SK-N-SH treated with all-trans-retinoic acid at 6 μM for 48 hours (cell line): ENCODE results near the gene MACROD1.
"Not testable (repeated sequence)": the region's sequence is repeated elsewhere in the genome, so short reads cannot be mapped to it uniquely, and the experiment has no call there.

Source experiments
- ATAC-seq: fragments of 200-7000 bp; cut with Tn5 transposase; 3 replicates; pipeline ENCODE4 v1.9.1; 2020; ENCODE audit warnings: mild to moderate bottlenecking, moderate library complexity
- ARNTL ChIP-seq: fragments of 450-650 bp; formaldehyde crosslinking; IDR thresholded peaks from 2 replicates; pipeline ENCODE4 v1.5.0; 2020; ENCODE audit warnings: low read depth, mild to moderate bottlenecking, moderate library complexity, borderline replicate concordance
- CSDC2 ChIP-seq: fragments of 250-450 bp; sonication (Bioruptor Pico); IDR thresholded peaks from 2 replicates; pipeline ENCODE4 v1.5.0; 2020; ENCODE audit warnings: mild to moderate bottlenecking, moderate library complexity
- ESRRG ChIP-seq: fragments of 250-450 bp; sonication (Bioruptor Pico); IDR thresholded peaks from 2 replicates; pipeline ENCODE4 v1.6.1; 2021; ENCODE audit warnings: mild to moderate bottlenecking
- GLIS3 ChIP-seq: fragments of 250-450 bp; sonication (Bioruptor Pico); IDR thresholded peaks from 2 replicates; pipeline ENCODE4 v1.5.0; 2020; ENCODE audit warnings: mild to moderate bottlenecking, moderate library complexity
- ISL1 ChIP-seq: fragments of 250-450 bp; sonication (Bioruptor Pico); IDR thresholded peaks from 2 replicates; pipeline ENCODE4 v2.1.2; 2022; ENCODE audit warnings: mild to moderate bottlenecking, moderate library complexity
- OSR1 ChIP-seq: fragments of 250-450 bp; sonication (Bioruptor Pico); IDR thresholded peaks from 2 replicates; pipeline ENCODE4 v1.8.0; 2022; ENCODE audit warnings: moderate library complexity, mild to moderate bottlenecking, inconsistent platforms
- PPARA ChIP-seq: fragments of 250-450 bp; sonication (Bioruptor Pico); IDR thresholded peaks from 2 replicates; pipeline ENCODE4 v1.5.0; 2020; ENCODE audit warnings: mild to moderate bottlenecking, borderline replicate concordance
- SNAI2 ChIP-seq: fragments of 250-450 bp; sonication (Bioruptor Pico); IDR thresholded peaks from 2 replicates; pipeline ENCODE4 v1.5.0; 2020; ENCODE audit warnings: mild to moderate bottlenecking, moderate library complexity
- TOX ChIP-seq: fragments of 250-450 bp; sonication (Bioruptor Pico); IDR thresholded peaks from 2 replicates; pipeline ENCODE4 v1.8.0; 2021; ENCODE audit warnings: mild to moderate bottlenecking, moderate library complexity, borderline replicate concordance
- ZFP3 ChIP-seq: fragments of 250-450 bp; sonication (Bioruptor Pico); IDR thresholded peaks from 2 replicates; pipeline ENCODE4 v1.5.0; 2020; ENCODE audit warnings: mild to moderate bottlenecking, moderate library complexity
- ZFP30 ChIP-seq: fragments of 450-650 bp; formaldehyde crosslinking; IDR thresholded peaks from 2 replicates; pipeline ENCODE4 v1.5.0; 2022; ENCODE audit warnings: mild to moderate bottlenecking, moderate library complexity
- ZNF565 ChIP-seq: fragments of 450-650 bp; formaldehyde crosslinking; conservative IDR thresholded peaks from 2 replicates; pipeline ENCODE4 v1.5.0; 2020; ENCODE audit warnings: low read depth, mild to moderate bottlenecking, moderate library complexity
- ZNF8 ChIP-seq: fragments of 450-650 bp; formaldehyde crosslinking; IDR thresholded peaks from 2 replicates; pipeline ENCODE4 v1.5.0; 2020; ENCODE audit warnings: mild to moderate bottlenecking, moderate library complexity
- TF ChIP-seq, protein P1 (sequence below): fragments of 250-450 bp; sonication (Bioruptor Pico); IDR thresholded peaks from 2 replicates; pipeline ENCODE4 v1.5.0; 2020; ENCODE audit warnings: mild to moderate bottlenecking, moderate library complexity
- TF ChIP-seq, protein P2 (sequence below): fragments of 250-450 bp; sonication (Bioruptor Pico); IDR thresholded peaks from 2 replicates; pipeline ENCODE4 v1.8.0; 2021; ENCODE audit warnings: low read depth, mild to moderate bottlenecking, moderate library complexity, borderline replicate concordance
- TF ChIP-seq, protein P3 (sequence below): fragments of 250-450 bp; sonication (Bioruptor Pico); IDR thresholded peaks from 2 replicates; pipeline ENCODE4 v1.5.1; 2021; ENCODE audit warnings: mild to moderate bottlenecking, moderate library complexity
- TF ChIP-seq, protein P4 (sequence below): fragments of 250-450 bp; sonication (Bioruptor Pico); IDR thresholded peaks from 2 replicates; pipeline ENCODE4 v1.5.1; 2020; ENCODE audit warnings: low read depth, mild to moderate bottlenecking, moderate library complexity
- TF ChIP-seq, protein P5 (sequence below): fragments of 250-450 bp; sonication (Bioruptor Pico); IDR thresholded peaks from 2 replicates; pipeline ENCODE4 v1.8.0; 2020; ENCODE audit warnings: mild to moderate bottlenecking, moderate library complexity, borderline replicate concordance

MACROD1 gene

DNA sequence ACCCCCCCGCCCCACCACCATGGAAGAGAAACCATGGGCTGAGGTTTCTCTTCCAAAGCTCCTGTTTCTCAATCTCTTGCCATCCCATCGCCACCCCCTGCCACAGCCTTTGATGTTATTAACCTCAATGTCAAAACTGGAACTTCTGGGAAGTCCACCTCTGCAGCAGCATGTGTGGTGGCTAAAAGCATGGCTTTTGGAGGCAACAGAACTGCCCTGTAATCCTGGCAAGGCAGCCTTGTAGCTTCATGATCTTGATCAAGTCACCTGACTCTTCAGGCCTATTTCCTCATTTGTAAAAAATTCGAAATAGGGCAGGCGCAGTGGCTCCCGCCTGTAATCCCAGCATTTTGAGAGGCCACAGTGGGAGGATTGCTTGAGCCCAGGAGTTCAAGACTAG lies 195.0 kb downstream of the MACROD1 start:
- ATAC-seq, result no peak
- TF ChIP-seq ESRRG (no peak), TOX (CRISPR knock-in tag) (no peak), CSDC2 (CRISPR knock-in tag) (no peak), ZFP3 (CRISPR knock-in tag) (no peak), PPARA (no peak)
- TF ChIP-seq, protein P1, sequence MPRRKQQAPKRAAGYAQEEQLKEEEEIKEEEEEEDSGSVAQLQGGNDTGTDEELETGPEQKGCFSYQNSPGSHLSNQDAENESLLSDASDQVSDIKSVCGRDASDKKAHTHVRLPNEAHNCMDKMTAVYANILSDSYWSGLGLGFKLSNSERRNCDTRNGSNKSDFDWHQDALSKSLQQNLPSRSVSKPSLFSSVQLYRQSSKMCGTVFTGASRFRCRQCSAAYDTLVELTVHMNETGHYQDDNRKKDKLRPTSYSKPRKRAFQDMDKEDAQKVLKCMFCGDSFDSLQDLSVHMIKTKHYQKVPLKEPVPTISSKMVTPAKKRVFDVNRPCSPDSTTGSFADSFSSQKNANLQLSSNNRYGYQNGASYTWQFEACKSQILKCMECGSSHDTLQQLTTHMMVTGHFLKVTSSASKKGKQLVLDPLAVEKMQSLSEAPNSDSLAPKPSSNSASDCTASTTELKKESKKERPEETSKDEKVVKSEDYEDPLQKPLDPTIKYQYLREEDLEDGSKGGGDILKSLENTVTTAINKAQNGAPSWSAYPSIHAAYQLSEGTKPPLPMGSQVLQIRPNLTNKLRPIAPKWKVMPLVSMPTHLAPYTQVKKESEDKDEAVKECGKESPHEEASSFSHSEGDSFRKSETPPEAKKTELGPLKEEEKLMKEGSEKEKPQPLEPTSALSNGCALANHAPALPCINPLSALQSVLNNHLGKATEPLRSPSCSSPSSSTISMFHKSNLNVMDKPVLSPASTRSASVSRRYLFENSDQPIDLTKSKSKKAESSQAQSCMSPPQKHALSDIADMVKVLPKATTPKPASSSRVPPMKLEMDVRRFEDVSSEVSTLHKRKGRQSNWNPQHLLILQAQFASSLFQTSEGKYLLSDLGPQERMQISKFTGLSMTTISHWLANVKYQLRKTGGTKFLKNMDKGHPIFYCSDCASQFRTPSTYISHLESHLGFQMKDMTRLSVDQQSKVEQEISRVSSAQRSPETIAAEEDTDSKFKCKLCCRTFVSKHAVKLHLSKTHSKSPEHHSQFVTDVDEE, result no peak

DNA sequence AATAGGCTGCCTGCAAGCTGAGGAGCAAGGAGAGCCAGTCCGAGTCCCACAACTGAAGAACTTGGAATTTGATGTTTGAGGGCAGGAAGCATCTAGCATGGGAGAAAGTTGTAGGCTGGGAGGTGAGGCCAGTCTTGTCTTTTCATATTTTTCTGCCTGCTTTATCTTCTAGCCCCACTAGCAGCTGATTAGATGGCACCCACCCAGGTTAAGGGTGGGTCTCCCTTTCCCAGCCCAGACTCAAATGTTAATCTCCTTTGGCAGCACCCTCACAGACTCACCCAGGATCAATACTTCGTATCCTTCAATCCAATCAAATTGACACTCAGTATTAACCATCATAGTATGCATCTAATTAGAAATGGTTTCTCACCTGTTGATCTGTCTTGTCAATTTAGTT lies 196.5 kb downstream of the MACROD1 start:
- TF ChIP-seq GLIS3 (CRISPR knock-in tag) (no peak), ZNF565 (CRISPR knock-in tag) (no peak), ISL1 (no peak), OSR1 (no peak), CSDC2 (CRISPR knock-in tag) (no peak), ZNF8 (CRISPR knock-in tag) (no peak)
- TF ChIP-seq, protein P2, sequence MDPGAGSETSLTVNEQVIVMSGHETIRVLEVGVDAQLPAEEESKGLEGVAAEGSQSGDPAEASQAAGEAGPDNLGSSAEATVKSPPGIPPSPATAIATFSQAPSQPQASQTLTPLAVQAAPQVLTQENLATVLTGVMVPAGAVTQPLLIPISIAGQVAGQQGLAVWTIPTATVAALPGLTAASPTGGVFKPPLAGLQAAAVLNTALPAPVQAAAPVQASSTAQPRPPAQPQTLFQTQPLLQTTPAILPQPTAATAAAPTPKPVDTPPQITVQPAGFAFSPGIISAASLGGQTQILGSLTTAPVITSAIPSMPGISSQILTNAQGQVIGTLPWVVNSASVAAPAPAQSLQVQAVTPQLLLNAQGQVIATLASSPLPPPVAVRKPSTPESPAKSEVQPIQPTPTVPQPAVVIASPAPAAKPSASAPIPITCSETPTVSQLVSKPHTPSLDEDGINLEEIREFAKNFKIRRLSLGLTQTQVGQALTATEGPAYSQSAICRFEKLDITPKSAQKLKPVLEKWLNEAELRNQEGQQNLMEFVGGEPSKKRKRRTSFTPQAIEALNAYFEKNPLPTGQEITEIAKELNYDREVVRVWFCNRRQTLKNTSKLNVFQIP, result no peak
- ATAC-seq, result no peak

DNA sequence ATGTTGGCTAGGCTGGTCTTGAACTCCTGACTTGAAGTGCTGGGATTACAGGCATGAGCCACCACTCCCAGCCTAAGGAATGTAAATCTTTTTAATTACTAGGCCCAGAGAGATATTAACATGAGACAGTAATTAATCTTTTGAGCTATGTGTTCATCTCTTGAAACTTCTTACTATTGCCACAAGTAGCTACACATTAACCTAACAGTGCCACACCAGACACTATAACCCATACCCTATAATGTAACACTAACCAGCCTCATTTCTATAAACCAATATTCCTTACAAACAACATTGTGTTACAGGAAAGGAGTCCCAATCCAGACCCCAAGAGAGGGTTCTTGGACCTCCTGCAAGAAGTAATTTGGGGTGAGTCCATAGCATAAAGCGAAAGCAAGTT lies 199.5 kb downstream of the MACROD1 start:
- ATAC-seq, result no peak

DNA sequence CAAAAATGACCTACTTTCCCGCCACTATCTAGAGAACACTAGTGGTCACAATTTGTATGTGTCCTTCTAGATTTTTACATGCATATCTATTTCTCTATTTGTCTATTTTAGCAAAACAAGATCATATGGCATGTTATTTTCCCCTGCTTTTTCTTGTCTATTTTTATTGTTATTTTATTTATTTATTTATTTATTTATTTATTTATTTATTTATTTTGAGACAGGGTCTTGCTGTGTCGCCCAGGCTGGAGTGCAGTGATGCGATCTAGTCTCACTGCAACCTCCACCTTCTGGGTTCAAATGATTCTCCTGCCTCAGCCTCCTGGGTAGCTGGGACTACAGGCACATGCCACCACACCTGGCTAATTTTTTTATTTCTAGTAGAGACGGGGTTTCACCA lies 202.0 kb downstream of the MACROD1 start:
- ATAC-seq, result not testable (repeated sequence)

More for the DNA sequence above, 199.5 kb downstream of the MACROD1 start:
- TF ChIP-seq, protein P3, sequence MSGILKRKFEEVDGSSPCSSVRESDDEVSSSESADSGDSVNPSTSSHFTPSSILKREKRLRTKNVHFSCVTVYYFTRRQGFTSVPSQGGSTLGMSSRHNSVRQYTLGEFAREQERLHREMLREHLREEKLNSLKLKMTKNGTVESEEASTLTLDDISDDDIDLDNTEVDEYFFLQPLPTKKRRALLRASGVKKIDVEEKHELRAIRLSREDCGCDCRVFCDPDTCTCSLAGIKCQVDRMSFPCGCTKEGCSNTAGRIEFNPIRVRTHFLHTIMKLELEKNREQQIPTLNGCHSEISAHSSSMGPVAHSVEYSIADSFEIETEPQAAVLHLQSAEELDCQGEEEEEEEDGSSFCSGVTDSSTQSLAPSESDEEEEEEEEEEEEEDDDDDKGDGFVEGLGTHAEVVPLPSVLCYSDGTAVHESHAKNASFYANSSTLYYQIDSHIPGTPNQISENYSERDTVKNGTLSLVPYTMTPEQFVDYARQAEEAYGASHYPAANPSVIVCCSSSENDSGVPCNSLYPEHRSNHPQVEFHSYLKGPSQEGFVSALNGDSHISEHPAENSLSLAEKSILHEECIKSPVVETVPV, result no peak
- no peak for TF ChIP-seq ARNTL (CRISPR knock-in tag)
- no peak for TF ChIP-seq ZNF565 (CRISPR knock-in tag)
- no peak for TF ChIP-seq ZNF8 (CRISPR knock-in tag)
- TF ChIP-seq PPARA, result no peak
- TF ChIP-seq, protein P4, sequence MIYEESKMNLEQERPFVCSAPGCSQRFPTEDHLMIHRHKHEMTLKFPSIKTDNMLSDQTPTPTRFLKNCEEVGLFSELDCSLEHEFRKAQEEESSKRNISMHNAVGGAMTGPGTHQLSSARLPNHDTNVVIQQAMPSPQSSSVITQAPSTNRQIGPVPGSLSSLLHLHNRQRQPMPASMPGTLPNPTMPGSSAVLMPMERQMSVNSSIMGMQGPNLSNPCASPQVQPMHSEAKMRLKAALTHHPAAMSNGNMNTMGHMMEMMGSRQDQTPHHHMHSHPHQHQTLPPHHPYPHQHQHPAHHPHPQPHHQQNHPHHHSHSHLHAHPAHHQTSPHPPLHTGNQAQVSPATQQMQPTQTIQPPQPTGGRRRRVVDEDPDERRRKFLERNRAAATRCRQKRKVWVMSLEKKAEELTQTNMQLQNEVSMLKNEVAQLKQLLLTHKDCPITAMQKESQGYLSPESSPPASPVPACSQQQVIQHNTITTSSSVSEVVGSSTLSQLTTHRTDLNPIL, result no peak
- TF ChIP-seq GLIS3 (CRISPR knock-in tag), result no peak
- no peak for TF ChIP-seq SNAI2 (CRISPR knock-in tag)
- TF ChIP-seq ZFP30 (CRISPR knock-in tag), result no peak
- TF ChIP-seq, protein P1, result no peak
- TF ChIP-seq, protein P2, result no peak
- TF ChIP-seq, protein P5, sequence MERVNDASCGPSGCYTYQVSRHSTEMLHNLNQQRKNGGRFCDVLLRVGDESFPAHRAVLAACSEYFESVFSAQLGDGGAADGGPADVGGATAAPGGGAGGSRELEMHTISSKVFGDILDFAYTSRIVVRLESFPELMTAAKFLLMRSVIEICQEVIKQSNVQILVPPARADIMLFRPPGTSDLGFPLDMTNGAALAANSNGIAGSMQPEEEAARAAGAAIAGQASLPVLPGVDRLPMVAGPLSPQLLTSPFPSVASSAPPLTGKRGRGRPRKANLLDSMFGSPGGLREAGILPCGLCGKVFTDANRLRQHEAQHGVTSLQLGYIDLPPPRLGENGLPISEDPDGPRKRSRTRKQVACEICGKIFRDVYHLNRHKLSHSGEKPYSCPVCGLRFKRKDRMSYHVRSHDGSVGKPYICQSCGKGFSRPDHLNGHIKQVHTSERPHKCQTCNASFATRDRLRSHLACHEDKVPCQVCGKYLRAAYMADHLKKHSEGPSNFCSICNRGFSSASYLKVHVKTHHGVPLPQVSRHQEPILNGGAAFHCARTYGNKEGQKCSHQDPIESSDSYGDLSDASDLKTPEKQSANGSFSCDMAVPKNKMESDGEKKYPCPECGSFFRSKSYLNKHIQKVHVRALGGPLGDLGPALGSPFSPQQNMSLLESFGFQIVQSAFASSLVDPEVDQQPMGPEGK (CRISPR knock-in tag), result no peak
- no peak for TF ChIP-seq TOX (CRISPR knock-in tag)
